ENCODE data around the gene UGT1A4.

UGT1A4 gene

DNA sequence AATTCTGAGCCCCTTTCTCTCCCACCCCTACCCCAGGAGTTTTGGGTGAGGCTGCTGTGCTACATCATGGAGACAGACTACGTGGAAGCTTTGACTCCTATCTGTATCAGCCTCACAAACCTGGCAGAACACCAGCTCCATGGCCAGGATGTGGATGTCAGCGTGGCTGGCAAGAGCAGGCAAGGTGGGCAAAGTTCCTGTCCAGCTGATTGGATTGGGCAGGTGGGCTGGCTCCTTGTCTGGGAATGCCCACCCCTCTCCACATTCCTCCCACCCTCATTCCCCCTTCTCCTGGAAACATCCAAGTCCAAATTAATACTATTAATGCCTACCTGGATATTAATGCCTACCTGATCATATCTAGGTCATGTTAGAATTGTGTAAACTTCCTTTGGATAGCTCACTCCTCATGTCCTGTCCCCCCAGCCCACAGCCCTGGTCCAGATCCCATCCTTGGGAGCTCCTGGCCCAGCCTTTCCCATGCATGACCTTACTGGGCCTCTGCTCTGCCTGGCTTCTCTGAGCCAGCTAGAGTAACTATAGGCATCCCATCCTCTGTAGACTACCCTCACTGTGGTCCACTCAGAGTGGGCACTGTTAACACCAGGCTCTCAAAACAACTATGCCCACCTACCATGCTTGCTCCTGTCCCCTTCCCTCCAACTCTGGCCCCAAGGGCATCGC is 83.7 kb downstream of the UGT1A4 start:
- TF ChIP-seq FOXP2 (optimal IDR thresholded peaks at IDR 0.05; ENCODE audit: borderline replicate concordance, extremely low read depth, extremely low read length, insufficient read depth) (no peak), TAF1 (IDR thresholded peaks at IDR 0.05; ENCODE audit: borderline replicate concordance, insufficient read depth, low read length) (no peak), POLR2AphosphoS5 (IDR thresholded peaks at IDR 0.05; ENCODE audit: low read depth, low read length) (no peak), SIN3A (IDR thresholded peaks at IDR 0.05; ENCODE audit: borderline replicate concordance, insufficient read depth, low read length) (no peak)
- TF ChIP-seq, protein P1, sequence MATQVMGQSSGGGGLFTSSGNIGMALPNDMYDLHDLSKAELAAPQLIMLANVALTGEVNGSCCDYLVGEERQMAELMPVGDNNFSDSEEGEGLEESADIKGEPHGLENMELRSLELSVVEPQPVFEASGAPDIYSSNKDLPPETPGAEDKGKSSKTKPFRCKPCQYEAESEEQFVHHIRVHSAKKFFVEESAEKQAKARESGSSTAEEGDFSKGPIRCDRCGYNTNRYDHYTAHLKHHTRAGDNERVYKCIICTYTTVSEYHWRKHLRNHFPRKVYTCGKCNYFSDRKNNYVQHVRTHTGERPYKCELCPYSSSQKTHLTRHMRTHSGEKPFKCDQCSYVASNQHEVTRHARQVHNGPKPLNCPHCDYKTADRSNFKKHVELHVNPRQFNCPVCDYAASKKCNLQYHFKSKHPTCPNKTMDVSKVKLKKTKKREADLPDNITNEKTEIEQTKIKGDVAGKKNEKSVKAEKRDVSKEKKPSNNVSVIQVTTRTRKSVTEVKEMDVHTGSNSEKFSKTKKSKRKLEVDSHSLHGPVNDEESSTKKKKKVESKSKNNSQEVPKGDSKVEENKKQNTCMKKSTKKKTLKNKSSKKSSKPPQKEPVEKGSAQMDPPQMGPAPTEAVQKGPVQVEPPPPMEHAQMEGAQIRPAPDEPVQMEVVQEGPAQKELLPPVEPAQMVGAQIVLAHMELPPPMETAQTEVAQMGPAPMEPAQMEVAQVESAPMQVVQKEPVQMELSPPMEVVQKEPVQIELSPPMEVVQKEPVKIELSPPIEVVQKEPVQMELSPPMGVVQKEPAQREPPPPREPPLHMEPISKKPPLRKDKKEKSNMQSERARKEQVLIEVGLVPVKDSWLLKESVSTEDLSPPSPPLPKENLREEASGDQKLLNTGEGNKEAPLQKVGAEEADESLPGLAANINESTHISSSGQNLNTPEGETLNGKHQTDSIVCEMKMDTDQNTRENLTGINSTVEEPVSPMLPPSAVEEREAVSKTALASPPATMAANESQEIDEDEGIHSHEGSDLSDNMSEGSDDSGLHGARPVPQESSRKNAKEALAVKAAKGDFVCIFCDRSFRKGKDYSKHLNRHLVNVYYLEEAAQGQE (IDR thresholded peaks at IDR 0.05; ENCODE audit: insufficient read depth in 1 of 2, low read depth in 2 of 2, low read length in 2 of 2): no peak

DNA sequence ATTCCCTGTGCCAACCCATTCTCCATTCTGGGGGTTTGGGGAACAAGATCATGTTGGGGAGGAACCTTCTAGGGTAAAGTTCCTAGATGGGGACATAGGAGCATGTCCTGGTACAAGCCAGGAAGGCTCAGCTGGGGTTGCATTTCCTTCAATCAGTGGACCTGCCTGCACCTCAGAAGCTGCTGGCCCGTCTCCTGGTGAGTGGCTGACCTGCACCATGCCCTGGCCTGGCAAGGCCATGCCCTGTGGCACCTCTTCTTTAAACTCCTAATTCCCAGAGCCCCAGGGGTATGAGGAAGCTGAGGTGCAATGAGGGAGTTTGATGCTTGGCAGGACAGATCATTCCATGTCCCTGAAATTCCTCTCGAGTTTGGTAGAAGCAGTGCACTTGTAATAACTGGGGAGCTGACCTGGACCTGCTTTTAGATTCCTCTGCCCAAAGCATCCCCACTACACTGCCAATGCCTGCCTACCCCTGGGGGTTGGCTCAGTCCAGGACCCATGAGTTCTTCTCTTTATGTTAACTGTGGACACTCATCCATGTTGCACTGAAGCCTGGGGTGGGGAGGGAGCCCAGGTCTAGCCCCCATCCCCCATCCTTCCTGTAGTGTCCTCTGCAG is 84.9 kb downstream of the UGT1A4 start:
- TF ChIP-seq, protein P1 (IDR thresholded peaks at IDR 0.05; ENCODE audit: insufficient read depth in 1 of 2, low read depth in 2 of 2, low read length in 2 of 2): no peak
- TF ChIP-seq POLR2AphosphoS5 (IDR thresholded peaks at IDR 0.05; ENCODE audit: low read depth, low read length) (no peak), SIN3A (IDR thresholded peaks at IDR 0.05; ENCODE audit: borderline replicate concordance, insufficient read depth, low read length) (no peak), TAF1 (IDR thresholded peaks at IDR 0.05; ENCODE audit: borderline replicate concordance, insufficient read depth, low read length) (no peak), FOXP2 (optimal IDR thresholded peaks at IDR 0.05; ENCODE audit: borderline replicate concordance, extremely low read depth, extremely low read length, insufficient read depth) (no peak)

GRCh38 chr2:233803994-233804393 is 85.5 kb downstream of the UGT1A4 start:
- TF ChIP-seq FOXP2 (optimal IDR thresholded peaks at IDR 0.05; ENCODE audit: borderline replicate concordance, extremely low read depth, extremely low read length, insufficient read depth) (no peak), POLR2AphosphoS5 (IDR thresholded peaks at IDR 0.05; ENCODE audit: low read depth, low read length) (no peak), SIN3A (IDR thresholded peaks at IDR 0.05; ENCODE audit: borderline replicate concordance, insufficient read depth, low read length) (no peak), TAF1 (IDR thresholded peaks at IDR 0.05; ENCODE audit: borderline replicate concordance, insufficient read depth, low read length) (no peak)
- TF ChIP-seq, protein P1 (IDR thresholded peaks at IDR 0.05; ENCODE audit: insufficient read depth in 1 of 2, low read depth in 2 of 2, low read length in 2 of 2): no peak

- TF ChIP-seq, protein P1 (IDR thresholded peaks at IDR 0.05; ENCODE audit: insufficient read depth in 1 of 2, low read depth in 2 of 2, low read length in 2 of 2): no peak
- TF ChIP-seq FOXP2 (optimal IDR thresholded peaks at IDR 0.05; ENCODE audit: borderline replicate concordance, extremely low read depth, extremely low read length, insufficient read depth) (no peak), POLR2AphosphoS5 (IDR thresholded peaks at IDR 0.05; ENCODE audit: low read depth, low read length) (no peak), SIN3A (IDR thresholded peaks at IDR 0.05; ENCODE audit: borderline replicate concordance, insufficient read depth, low read length) (no peak), TAF1 (IDR thresholded peaks at IDR 0.05; ENCODE audit: borderline replicate concordance, insufficient read depth, low read length) (no peak)
Observed at GRCh38 chr2:233807215-233807865, 88.8 kb downstream of the UGT1A4 start.

All from PFSK-1 (cell line).